Right lung (tissue), 5 donors: ENCODE measurements around the gene FAAP20. TPM values are rescaled to one million over a fixed set of nuclear protein-coding genes. Genes with fewer than 3 reads are reported as not detected.

Experiments
- DNase-seq, 2 donors: peaks; one replicate each; pipeline ENCODE4 v3.0.0-alpha.2; 2013
- polyA plus RNA-seq, 5 donors: library from polyadenylated mRNA; unstranded; fragments of 120-200 nt; gene quantifications; one replicate each; pipeline versions ENCODE4 v1.2.1 to v1.2.3, GENCODE V29; 2013; ENCODE audit warnings: inconsistent platforms in 1 of 5, low replicate concordance in 1 of 5; ENCODE audit not compliant: insufficient read length in 5 of 5, insufficient read depth in 1 of 5

FAAP20 gene
- polyA plus RNA-seq, 5 donors, result 23.2 to 79.0 (median 38.8) TPM

- no peak for DNase-seq
These were observed 14.0 kb downstream of the FAAP20 start for GRCh38 chr1:2180297-2181245.

- no peak for DNase-seq
These were observed 15.1 kb downstream of the FAAP20 start for GRCh38 chr1:2179283-2180013.

GRCh38 chr1:2178875-2179274 lies 15.7 kb downstream of the FAAP20 start:
- no peak for DNase-seq

GRCh38 chr1:2177946-2178538 lies 16.5 kb downstream of the FAAP20 start:
- DNase-seq, result no peak

- no peak for DNase-seq
These were observed 17.0 kb downstream of the FAAP20 start for GRCh38 chr1:2177541-2177940.

- no peak for DNase-seq
These were observed 18.0 kb downstream of the FAAP20 start for GRCh38 chr1:2176615-2177014.

GRCh38 chr1:2175681-2176454 lies 18.7 kb downstream of the FAAP20 start:
- DNase-seq, result no peak

- no peak for DNase-seq
These were observed 19.5 kb downstream of the FAAP20 start for GRCh38 chr1:2175055-2175414.

GRCh38 chr1:2174348-2175054 lies 20.1 kb downstream of the FAAP20 start:
- DNase-seq, result peak; percentile 55 to 60

GRCh38 chr1:2173546-2174347 lies 20.8 kb downstream of the FAAP20 start:
- no peak for DNase-seq

GRCh38 chr1:2172551-2173146 lies 21.9 kb downstream of the FAAP20 start:
- DNase-seq, result no peak

GRCh38 chr1:2172012-2172411 lies 22.6 kb downstream of the FAAP20 start:
- no peak for DNase-seq

GRCh38 chr1:2170211-2170610 lies 24.4 kb downstream of the FAAP20 start:
- no peak for DNase-seq

GRCh38 chr1:2169200-2169836 lies 25.3 kb downstream of the FAAP20 start:
- DNase-seq, result no peak

GRCh38 chr1:2168535-2168934 lies 26.0 kb downstream of the FAAP20 start:
- DNase-seq, result no peak

- no peak for DNase-seq
These were observed 26.5 kb downstream of the FAAP20 start for GRCh38 chr1:2168090-2168489.

- no peak for DNase-seq
These were observed 27.9 kb downstream of the FAAP20 start for GRCh38 chr1:2166695-2167094.

- no peak for DNase-seq
These were observed 28.3 kb downstream of the FAAP20 start for GRCh38 chr1:2166254-2166653.

GRCh38 chr1:2165646-2166045 lies 28.9 kb downstream of the FAAP20 start:
- DNase-seq, result no peak
